ENCODE results near the gene HNRNPDL.

The HNRNPDL gene

GRCh38 chr4:82462415-82462831 lies 32.2 kb upstream of the HNRNPDL start:
- peak; percentile 74 for TF ChIP-seq CTCF (IDR thresholded peaks at IDR 0.05; ENCODE audit: low read depth, low read length)
- peak; percentile 75 for DNase-seq (ENCODE audit: extremely low read depth, low read depth)

- TF ChIP-seq CTCF (IDR thresholded peaks at IDR 0.05; ENCODE audit: low read depth, low read length): no peak
- DNase-seq (ENCODE audit: extremely low read depth, low read depth): no peak
These were observed 31.4 kb upstream of the HNRNPDL start for GRCh38 chr4:82461710-82462109.

- no peak for DNase-seq (ENCODE audit: extremely low read depth, low read depth)
- TF ChIP-seq CTCF (IDR thresholded peaks at IDR 0.05; ENCODE audit: low read depth, low read length): no peak
These were observed 28.5 kb upstream of the HNRNPDL start for GRCh38 chr4:82458729-82459128.

- TF ChIP-seq CTCF (IDR thresholded peaks at IDR 0.05; ENCODE audit: low read depth, low read length): no peak
- no peak for DNase-seq (ENCODE audit: extremely low read depth, low read depth)
These were observed 27.0 kb upstream of the HNRNPDL start for GRCh38 chr4:82457266-82457665.

- no peak for TF ChIP-seq CTCF (IDR thresholded peaks at IDR 0.05; ENCODE audit: low read depth, low read length)
- no peak for DNase-seq (ENCODE audit: extremely low read depth, low read depth)
These were observed 21.8 kb upstream of the HNRNPDL start for GRCh38 chr4:82452026-82452425.

- TF ChIP-seq CTCF (IDR thresholded peaks at IDR 0.05; ENCODE audit: low read depth, low read length): no peak
- no peak for DNase-seq (ENCODE audit: extremely low read depth, low read depth)
These were observed 20.9 kb upstream of the HNRNPDL start for GRCh38 chr4:82450966-82451755.

GRCh38 chr4:82447886-82448285 lies 17.6 kb upstream of the HNRNPDL start:
- no peak for TF ChIP-seq CTCF (IDR thresholded peaks at IDR 0.05; ENCODE audit: low read depth, low read length)
- no peak for DNase-seq (ENCODE audit: extremely low read depth, low read depth)
